K562 (cell line): ENCODE data around the gene NLGN2. TPM values are rescaled to one million over a fixed set of nuclear protein-coding genes. Genes with fewer than 3 reads are reported as not detected.

Experiments
- ADNP ChIP-seq: fragments of 200-800 bp; sonication (Bioruptor generic); IDR thresholded peaks from 2 replicates; pipeline ENCODE4 v1.6.1; 2016; ENCODE audit warnings: missing genetic modification characterization, missing compliant biosample characterization
- CREBBP ChIP-seq: IDR thresholded peaks from one replicate; pipeline ENCODE4 v1.6.1; 2012; ENCODE audit warnings: low read depth, mild to moderate bottlenecking, control low read depth, inconsistent platforms, low read length
- E2F3 ChIP-seq: fragments of 250-450 bp; sonication (Bioruptor Pico); IDR thresholded peaks from 2 replicates; pipeline ENCODE4 v1.4.0; 2020; ENCODE audit warnings: mild to moderate bottlenecking
- FOXJ3 ChIP-seq: sonication (generic); formaldehyde crosslinking; IDR thresholded peaks from 2 replicates; pipeline ENCODE4 v1.4.0; 2020; ENCODE audit warnings: mild to moderate bottlenecking, missing genetic modification reagents
- FOXM1 ChIP-seq, 2 experiments: fragments of 450-650 bp in 1 of 2; sonication (generic) in 1 of 2; formaldehyde crosslinking in 1 of 2; IDR thresholded peaks; 2 replicates each; pipeline versions ENCODE4 v1.6.1 to v1.9.0; 2017 to 2022; ENCODE audit warnings: low read depth in 2 of 2, mild to moderate bottlenecking in 2 of 2, missing genetic modification reagents in 1 of 2, moderate library complexity in 1 of 2
- IFI16 ChIP-seq: fragments of 250-450 bp; sonication (Bioruptor Pico); IDR thresholded peaks from 2 replicates; pipeline ENCODE4 v2.1.2; 2022; ENCODE audit warnings: mild to moderate bottlenecking, inconsistent platforms
- KDM4B ChIP-seq, 2 experiments: fragments of 450-650 bp in 1 of 2; sonication (generic) in 1 of 2; IDR thresholded peaks; 2 replicates each; pipeline ENCODE4 v1.6.1; 2016 to 2017; ENCODE audit warnings: borderline replicate concordance in 2 of 2, antibody characterized with exemption in 1 of 2, low read depth in 1 of 2, mild to moderate bottlenecking in 1 of 2
- L3MBTL2 ChIP-seq: fragments of 450-650 bp; IDR thresholded peaks from 2 replicates; pipeline ENCODE4 v1.6.1; 2016; ENCODE audit warnings: mild to moderate bottlenecking, moderate library complexity
- MTA3 ChIP-seq: fragments of 450-650 bp; formaldehyde crosslinking; IDR thresholded peaks from 2 replicates; pipeline ENCODE4 v1.6.1; 2017; ENCODE audit warnings: mild to moderate bottlenecking, borderline replicate concordance
- NFYB ChIP-seq: IDR thresholded peaks from 2 replicates; pipeline ENCODE4 v1.6.1; 2011; ENCODE audit warnings: mild to moderate bottlenecking, moderate library complexity; ENCODE audit not compliant: insufficient read length; ENCODE audit errors: extremely low read depth
- NR3C1 ChIP-seq: sonication (generic); formaldehyde crosslinking; IDR thresholded peaks from 2 replicates; pipeline ENCODE4 v1.8.1; 2022; ENCODE audit warnings: missing genetic modification reagents
- NRF1 ChIP-seq, 2 experiments: fragments of 450-650 bp; IDR thresholded peaks in 1 of 2; conservative IDR thresholded peaks in 1 of 2; 2 replicates each; pipeline ENCODE4 v1.6.1; 2014; ENCODE audit warnings: mild to moderate bottlenecking in 2 of 2
- RAD21 ChIP-seq, 2 experiments: fragments of 250-450 bp in 1 of 2; fragments of 450-650 bp in 1 of 2; sonication (Bioruptor Pico) in 1 of 2; formaldehyde crosslinking in 1 of 2; IDR thresholded peaks in 1 of 2; conservative IDR thresholded peaks in 1 of 2; 2 replicates each; pipeline versions ENCODE4 v1.4.0 to v1.8.0; 2020 to 2022; ENCODE audit warnings: mild to moderate bottlenecking in 2 of 2, moderate library complexity in 1 of 2
- SLC30A9 ChIP-seq: fragments of 250-450 bp; sonication (Bioruptor Pico); IDR thresholded peaks from 2 replicates; pipeline ENCODE4 v1.8.0; 2022; ENCODE audit warnings: mild to moderate bottlenecking, moderate library complexity
- TARDBP ChIP-seq: fragments of 450-650 bp; IDR thresholded peaks from 2 replicates; pipeline ENCODE4 v1.6.1; 2016
- TEAD1 ChIP-seq, 2 experiments: fragments of 450-650 bp in 1 of 2; sonication (generic) in 1 of 2; formaldehyde crosslinking; IDR thresholded peaks; 2 replicates each; pipeline versions ENCODE4 v1.4.0 to v1.8.0; 2020 to 2022; ENCODE audit warnings: mild to moderate bottlenecking in 2 of 2, missing genetic modification reagents in 1 of 2
- ZFX ChIP-seq: sonication (generic); formaldehyde crosslinking; IDR thresholded peaks from 2 replicates; pipeline ENCODE4 v1.8.0; 2022; ENCODE audit warnings: mild to moderate bottlenecking, missing genetic modification reagents, moderate library complexity
- ZNF224 ChIP-seq: sonication (generic); formaldehyde crosslinking; IDR thresholded peaks from 2 replicates; pipeline ENCODE4 v1.8.0; 2022; ENCODE audit warnings: mild to moderate bottlenecking, missing genetic modification reagents
- ZNF316 ChIP-seq: fragments of 450-650 bp; IDR thresholded peaks from 2 replicates; pipeline ENCODE4 v1.6.1; 2016
- ZNF583 ChIP-seq: fragments of 250-450 bp; sonication (Bioruptor Pico); IDR thresholded peaks from 2 replicates; pipeline ENCODE4 v1.4.0; 2020
- polyA plus RNA-seq, 8 experiments: library from polyadenylated mRNA; depleted of rRNA in 4 of 8; stranded (reverse) in 5 of 8; unstranded in 3 of 8; fragments of >200 nt; fragmentation: Nextera tagmentation in 2 of 8; fragmentation: Illumina TruSeq in 1 of 8; extraction: Ambion mirVana in 2 of 8; extraction: Trizol in 1 of 8; gene quantifications; 2 replicates each; pipeline versions ENCODE4 v1.2.1 to v1.2.3, GENCODE V29; 2011 to 2014; ENCODE audit warnings: inconsistent platforms in 1 of 8, missing spikeins in 1 of 8
- total RNA-seq, 7 experiments: library from RNA; depleted of rRNA in 6 of 7; stranded (reverse); fragments of >200 nt in 6 of 7; fragmentation: Illumina TruSeq in 2 of 7; extraction: Trizol in 2 of 7; gene quantifications; 2 replicates each; pipeline versions ENCODE4 v1.2.1 to v1.2.3, GENCODE V29; 2011 to 2021; ENCODE audit warnings: low replicate concordance in 1 of 7
- TF ChIP-seq, protein P1 (sequence below): fragments of 450-650 bp; IDR thresholded peaks from 2 replicates; pipeline ENCODE4 v1.6.1; 2016; ENCODE audit warnings: antibody characterized with exemption
- TF ChIP-seq, protein P2 (sequence below), 3 experiments: fragments of 200-800 bp in 1 of 3; fragments of 250-450 bp in 1 of 3; fragments of 450-650 bp in 1 of 3; sonication (Bioruptor Pico) in 1 of 3; sonication (Bioruptor generic) in 1 of 3; formaldehyde crosslinking in 1 of 3; IDR thresholded peaks; 2 replicates each; pipeline versions ENCODE4 v1.6.1 to v1.8.0; 2016 to 2022; ENCODE audit warnings: mild to moderate bottlenecking in 2 of 3, missing genetic modification characterization in 2 of 3, missing compliant biosample characterization in 1 of 3, moderate library complexity in 1 of 3

NLGN2 gene
- total and polyA plus RNA-seq, 9 of the 15 experiments (the other 6 are each of a cell fraction or from before 2014, with no cell fraction given), result 0.11 to 7.8 (median 0.77) TPM

DNA sequence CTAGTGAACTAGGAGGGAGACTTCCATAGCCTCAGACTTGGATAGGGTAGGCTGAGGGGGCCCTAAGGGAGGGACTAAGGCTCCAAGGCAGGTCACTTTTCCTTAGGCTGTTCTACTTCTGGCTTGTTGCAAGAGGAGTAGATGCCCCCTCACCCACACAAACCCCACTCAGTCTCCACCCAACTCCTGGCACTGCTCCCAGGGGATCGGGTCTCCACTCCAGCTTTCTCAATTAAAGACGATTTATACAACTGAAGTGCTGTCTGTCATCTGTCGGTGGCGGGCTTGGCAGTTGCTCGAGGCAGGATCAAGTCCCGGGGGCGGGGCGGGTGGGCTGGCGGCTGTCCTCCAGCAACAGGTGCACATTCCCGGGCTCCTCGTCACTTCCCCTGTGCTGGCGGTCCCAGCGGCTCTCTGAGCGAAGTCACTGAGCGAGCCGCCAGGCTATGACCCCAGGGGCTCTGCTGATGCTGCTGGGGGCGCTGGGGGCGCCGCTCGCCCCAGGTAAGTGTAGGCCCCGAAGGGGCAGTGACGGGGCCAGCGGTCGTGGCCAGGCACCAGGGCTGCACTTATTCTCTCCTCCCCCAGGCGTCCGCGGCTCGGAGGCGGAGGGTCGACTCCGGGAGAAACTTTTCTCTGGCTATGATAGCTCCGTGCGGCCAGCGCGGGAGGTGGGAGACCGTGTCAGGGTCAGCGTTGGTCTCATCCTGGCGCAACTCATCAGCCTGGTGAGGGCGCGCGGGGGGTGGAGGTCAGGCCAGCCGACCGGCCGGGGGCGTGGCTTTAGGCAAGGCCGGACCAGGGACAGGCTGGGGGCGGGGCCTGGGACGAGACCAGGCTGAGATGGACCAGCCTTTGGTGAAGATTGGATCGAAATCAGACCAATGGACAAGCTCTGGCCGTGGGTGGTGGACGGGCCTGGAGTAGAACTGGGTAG, 37.3 kb downstream of the NLGN2 start, which contains the start of gene CHRNB1 (continued):
- TF ChIP-seq ZFX (CRISPR knock-in tag) (peak; percentile 35), FOXM1 (IDR thresholded peaks at IDR 0.05; ENCODE audit: low read depth) (no peak), FOXM1 (CRISPR knock-in tag; IDR thresholded peaks at IDR 0.05; ENCODE audit: low read depth) (no peak), ADNP (no peak), NRF1 (conservative IDR thresholded peaks at IDR 0.05 in 1 of 2, IDR thresholded peaks at IDR 0.05 in 1 of 2) (peak; percentile 61 to 70), ZNF583 (CRISPR knock-in tag) (no peak), TEAD1 (CRISPR knock-in tag; IDR thresholded peaks at IDR 0.05) (no peak), MTA3 (no peak), ZNF224 (CRISPR knock-in tag) (no peak), NFYB (no peak), RAD21 (CRISPR knock-in tag; conservative IDR thresholded peaks at IDR 0.05 in 1 of 2, IDR thresholded peaks at IDR 0.05 in 1 of 2) (peak in 1 of 2 experiments; percentile 15; a peak in 1 of 4 replicates), TARDBP (no peak), L3MBTL2 (0 out of 2 replicates have a peak, but pooled peaks have one; percentile 10), KDM4B (IDR thresholded peaks at IDR 0.05; ENCODE audit: borderline replicate concordance in 2 of 2, low read depth in 1 of 2) (peak in 1 of 2 experiments; percentile 63; a peak in 1 of 4 replicates), SLC30A9 (CRISPR knock-in tag) (no peak), IFI16 (CRISPR knock-in tag) (no peak), FOXJ3 (CRISPR knock-in tag) (no peak), NR3C1 (CRISPR knock-in tag) (no peak), ZNF316 (no peak), E2F3 (CRISPR knock-in tag) (no peak), CREBBP (no peak)
- TF ChIP-seq, protein P1, sequence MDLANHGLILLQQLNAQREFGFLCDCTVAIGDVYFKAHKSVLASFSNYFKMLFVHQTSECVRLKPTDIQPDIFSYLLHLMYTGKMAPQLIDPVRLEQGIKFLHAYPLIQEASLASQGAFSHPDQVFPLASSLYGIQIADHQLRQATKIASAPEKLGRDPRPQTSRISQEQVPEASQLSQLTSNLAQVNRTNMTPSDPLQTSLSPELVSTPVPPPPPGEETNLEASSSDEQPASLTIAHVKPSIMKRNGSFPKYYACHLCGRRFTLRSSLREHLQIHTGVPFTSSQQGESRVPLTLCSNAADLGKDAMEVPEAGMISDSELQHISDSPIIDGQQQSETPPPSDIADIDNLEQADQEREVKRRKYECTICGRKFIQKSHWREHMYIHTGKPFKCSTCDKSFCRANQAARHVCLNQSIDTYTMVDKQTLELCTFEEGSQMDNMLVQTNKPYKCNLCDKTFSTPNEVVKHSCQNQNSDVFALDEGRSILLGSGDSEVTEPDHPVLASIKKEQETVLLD, result no peak
- TF ChIP-seq, protein P2, sequence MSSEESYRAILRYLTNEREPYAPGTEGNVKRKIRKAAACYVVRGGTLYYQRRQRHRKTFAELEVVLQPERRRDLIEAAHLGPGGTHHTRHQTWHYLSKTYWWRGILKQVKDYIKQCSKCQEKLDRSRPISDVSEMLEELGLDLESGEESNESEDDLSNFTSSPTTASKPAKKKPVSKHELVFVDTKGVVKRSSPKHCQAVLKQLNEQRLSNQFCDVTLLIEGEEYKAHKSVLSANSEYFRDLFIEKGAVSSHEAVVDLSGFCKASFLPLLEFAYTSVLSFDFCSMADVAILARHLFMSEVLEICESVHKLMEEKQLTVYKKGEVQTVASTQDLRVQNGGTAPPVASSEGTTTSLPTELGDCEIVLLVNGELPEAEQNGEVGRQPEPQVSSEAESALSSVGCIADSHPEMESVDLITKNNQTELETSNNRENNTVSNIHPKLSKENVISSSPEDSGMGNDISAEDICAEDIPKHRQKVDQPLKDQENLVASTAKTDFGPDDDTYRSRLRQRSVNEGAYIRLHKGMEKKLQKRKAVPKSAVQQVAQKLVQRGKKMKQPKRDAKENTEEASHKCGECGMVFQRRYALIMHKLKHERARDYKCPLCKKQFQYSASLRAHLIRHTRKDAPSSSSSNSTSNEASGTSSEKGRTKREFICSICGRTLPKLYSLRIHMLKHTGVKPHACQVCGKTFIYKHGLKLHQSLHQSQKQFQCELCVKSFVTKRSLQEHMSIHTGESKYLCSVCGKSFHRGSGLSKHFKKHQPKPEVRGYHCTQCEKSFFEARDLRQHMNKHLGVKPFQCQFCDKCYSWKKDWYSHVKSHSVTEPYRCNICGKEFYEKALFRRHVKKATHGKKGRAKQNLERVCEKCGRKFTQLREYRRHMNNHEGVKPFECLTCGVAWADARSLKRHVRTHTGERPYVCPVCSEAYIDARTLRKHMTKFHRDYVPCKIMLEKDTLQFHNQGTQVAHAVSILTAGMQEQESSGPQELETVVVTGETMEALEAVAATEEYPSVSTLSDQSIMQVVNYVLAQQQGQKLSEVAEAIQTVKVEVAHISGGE (CRISPR knock-in tag; IDR thresholded peaks at IDR 0.05), result no peak
